Measurements from ENCODE around the gene ARGFX. TPM values are rescaled to one million over a fixed set of nuclear protein-coding genes. Genes with fewer than 3 reads are reported as not detected.

ARGFX gene
- total RNA-seq, 1 donor from 2014 or later, result not detected

GRCh38 chr3:121542924-121543323, 24.8 kb upstream of the ARGFX start:
- no peaks in the 10 kb centered on the region for H3K36me3 Mint-ChIP-seq (ENCODE audit: low read depth)
- H3K9me3 Mint-ChIP-seq, result no peaks in the 10 kb centered on the region
- no peaks in the 10 kb centered on the region for H3K27me3 Mint-ChIP-seq (ENCODE audit: low read depth)
- no peak for TF ChIP-seq CTCF (conservative IDR thresholded peaks at IDR 0.05)
- peak overlapping the region; percentile 71 for H3K4me3 Mint-ChIP-seq
- peaks cover 17% of the 10 kb centered on the region for H3K4me1 Mint-ChIP-seq
- no peak overlapping the region for H3K27ac Mint-ChIP-seq (ENCODE audit: unreplicated experiment)
- no peak for DNase-seq (ENCODE audit: low read depth, low spot score)

GRCh38 chr3:121545049-121545573, 22.6 kb upstream of the ARGFX start:
- H3K4me1 Mint-ChIP-seq, result peaks cover 17% of the 10 kb centered on the region

GRCh38 chr3:121545574-121546455, 21.9 kb upstream of the ARGFX start, which contains the start of gene POLQ:
Gene POLQ (minus strand): TSS chr3:121545988. CDS start chr3:121545877, 111 bp downstream.
- H3K4me3 Mint-ChIP-seq, result peak within 1 kb of the TSS; percentile 91
- H3K4me1 Mint-ChIP-seq, result peaks cover 17% of the 10 kb centered on the region
- no peaks in the 10 kb centered on the region for H3K27me3 Mint-ChIP-seq (ENCODE audit: low read depth)
- peak within 1 kb of the TSS; percentile 92 for H3K27ac Mint-ChIP-seq (ENCODE audit: unreplicated experiment)
- no peaks in the 10 kb centered on the region for H3K9me3 Mint-ChIP-seq
- DNase-seq (ENCODE audit: low read depth, low spot score), result peak; percentile 70
- no peak for TF ChIP-seq CTCF (conservative IDR thresholded peaks at IDR 0.05)
- no peaks in the 10 kb centered on the region for H3K36me3 Mint-ChIP-seq (ENCODE audit: low read depth)

More at GRCh38 chr3:121545049-121545573, 22.6 kb upstream of the ARGFX start:
- H3K27me3 Mint-ChIP-seq (ENCODE audit: low read depth), result no peaks in the 10 kb centered on the region
- H3K4me3 Mint-ChIP-seq, result peak overlapping the region; percentile 91
- H3K36me3 Mint-ChIP-seq (ENCODE audit: low read depth), result no peaks in the 10 kb centered on the region
- TF ChIP-seq CTCF (conservative IDR thresholded peaks at IDR 0.05), result no peak
- H3K9me3 Mint-ChIP-seq, result no peaks in the 10 kb centered on the region
- peak overlapping the region; percentile 92 for H3K27ac Mint-ChIP-seq (ENCODE audit: unreplicated experiment)
- DNase-seq (ENCODE audit: low read depth, low spot score), result no peak

GRCh38 chr3:121552379-121552778, 15.4 kb upstream of the ARGFX start:
- Mint-ChIP-seq H3K4me1 (peaks cover 19% of the 10 kb centered on the region), H3K4me3 (peak overlapping the region; percentile 14), H3K36me3 (ENCODE audit: low read depth) (no peaks in the 10 kb centered on the region), H3K27me3 (ENCODE audit: low read depth) (no peaks in the 10 kb centered on the region), H3K9me3 (no peaks in the 10 kb centered on the region), H3K27ac (ENCODE audit: unreplicated experiment) (peak overlapping the region; percentile 22)
- no peak for TF ChIP-seq CTCF (conservative IDR thresholded peaks at IDR 0.05)
- DNase-seq (ENCODE audit: low read depth, low spot score), result no peak

GRCh38 chr3:121552797-121553196, 15.0 kb upstream of the ARGFX start:
- H3K4me1 Mint-ChIP-seq, result peaks cover 22% of the 10 kb centered on the region
- H3K27me3 Mint-ChIP-seq (ENCODE audit: low read depth), result no peaks in the 10 kb centered on the region
- no peaks in the 10 kb centered on the region for H3K9me3 Mint-ChIP-seq
- H3K4me3 Mint-ChIP-seq, result no peak overlapping the region
- H3K36me3 Mint-ChIP-seq (ENCODE audit: low read depth), result no peaks in the 10 kb centered on the region
- H3K27ac Mint-ChIP-seq (ENCODE audit: unreplicated experiment), result peak overlapping the region; percentile 22
- no peak for TF ChIP-seq CTCF (conservative IDR thresholded peaks at IDR 0.05)
- DNase-seq (ENCODE audit: low read depth, low spot score), result no peak

Measured in neural crest cell (in vitro differentiated cells).